Measurements from ENCODE around the gene CTDSPL2. TPM values are rescaled to one million over a fixed set of nuclear protein-coding genes. Genes with fewer than 3 reads are reported as not detected.
"Not testable (repeated sequence)": the region's sequence is repeated elsewhere in the genome, so short reads cannot be mapped to it uniquely, and the experiment has no call there.

The CTDSPL2 gene
- total and polyA plus RNA-seq, 4 donors: 7.8 to 43.9 (median 26.9) TPM

DNA sequence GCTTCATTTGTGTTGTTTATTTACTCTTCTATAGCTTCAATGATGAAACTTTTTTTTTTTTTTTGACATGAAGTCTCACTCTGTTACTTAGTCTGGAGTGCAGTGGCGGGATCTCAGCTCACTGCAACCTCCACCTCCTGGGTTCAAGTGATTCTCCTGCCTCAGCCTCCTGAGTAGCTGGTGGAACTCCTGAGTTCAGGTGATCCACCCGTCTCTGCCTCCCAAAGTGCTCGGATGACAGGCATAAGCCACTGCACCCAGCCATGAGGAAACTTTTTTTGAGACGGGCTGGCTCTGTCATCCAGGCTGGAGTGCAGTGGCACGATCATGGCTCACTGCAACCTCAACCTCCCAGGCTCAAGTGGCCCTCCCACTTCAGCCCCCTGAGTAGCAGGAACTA, 104.8 kb downstream of the CTDSPL2 start:
- DNase-seq; H3K4me1 ChIP-seq (ENCODE audit: control insufficient read depth in 1 of 2, insufficient read depth in 2 of 2, low read length in 2 of 2); H3K9me3 ChIP-seq (ENCODE audit: control insufficient read depth, low read length); H3K27me3 ChIP-seq (ENCODE audit: control insufficient read depth in 1 of 2, insufficient read depth in 2 of 2, low read length in 1 of 2); H3K4me3 ChIP-seq (ENCODE audit: low read length in 2 of 2); H3K36me3 ChIP-seq (ENCODE audit: control insufficient read depth in 1 of 2, insufficient read depth in 2 of 2, low read length in 1 of 2); H3K27ac ChIP-seq (ENCODE audit: low read depth in 1 of 2, low read length in 2 of 2); intact Hi-C loops (cut with DNase I); ATAC-seq (ENCODE audit: low FRiP score): not testable (repeated sequence)
- WGBS, 2 donors: 93 to 97% methylated on average over 5 of the region's 5 CpGs

- Histone ChIP-seq H3K36me3 (ENCODE audit: control insufficient read depth in 1 of 2, insufficient read depth in 2 of 2, low read length in 1 of 2) (no peaks in the 10 kb centered on the region), H3K4me1 (ENCODE audit: control insufficient read depth in 1 of 2, insufficient read depth in 2 of 2, low read length in 2 of 2) (peaks cover 0 to 4% of the 10 kb centered on the region in 2 donors), H3K9me3 (ENCODE audit: control insufficient read depth, low read length) (no peaks in the 10 kb centered on the region), H3K4me3 (ENCODE audit: low read length in 2 of 2) (no peak overlapping the region), H3K27me3 (ENCODE audit: control insufficient read depth in 1 of 2, insufficient read depth in 2 of 2, low read length in 1 of 2) (no peaks in the 10 kb centered on the region), H3K27ac (ENCODE audit: low read depth in 1 of 2, low read length in 2 of 2) (no peak overlapping the region)
- WGBS, 2 donors: 93 to 95% methylated on average over 3 of the region's 3 CpGs
- intact Hi-C loops (cut with DNase I): no loop called here
- DNase-seq: no peak
- no peak for ATAC-seq (ENCODE audit: low FRiP score)
These were observed 105.3 kb downstream of the CTDSPL2 start for GRCh38 chr15:44532689-44533088.

DNA sequence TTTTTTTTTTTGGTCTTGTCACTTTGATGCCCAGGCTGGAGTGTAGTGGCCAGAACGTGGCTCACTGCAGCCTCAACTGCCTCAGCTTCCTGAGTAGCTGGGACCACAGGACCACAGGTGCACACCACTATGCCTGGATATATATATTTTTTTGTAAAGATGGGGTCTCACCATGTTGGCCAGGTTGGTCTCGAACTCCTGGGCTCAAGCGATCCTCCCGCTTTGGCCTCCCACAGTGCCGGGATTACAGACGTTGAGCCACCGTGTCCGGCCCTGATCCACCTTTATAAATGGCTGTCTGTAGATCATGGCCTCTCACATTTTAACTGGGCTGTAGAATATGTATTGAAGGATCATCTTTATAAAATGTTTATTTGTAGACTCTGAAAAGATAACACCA, 107.7 kb downstream of the CTDSPL2 start:
- no peak for ATAC-seq (ENCODE audit: low FRiP score)
- H3K4me1 ChIP-seq (ENCODE audit: control insufficient read depth in 1 of 2, insufficient read depth in 2 of 2, low read length in 2 of 2): peaks cover 0 to 4% of the 10 kb centered on the region in 2 donors
- H3K4me3 ChIP-seq (ENCODE audit: low read length in 2 of 2): no peak overlapping the region
- H3K27me3 ChIP-seq (ENCODE audit: control insufficient read depth in 1 of 2, insufficient read depth in 2 of 2, low read length in 1 of 2): no peaks in the 10 kb centered on the region
- H3K27ac ChIP-seq (ENCODE audit: low read depth in 1 of 2, low read length in 2 of 2): no peak overlapping the region
- no peak for DNase-seq
- no peaks in the 10 kb centered on the region for H3K9me3 ChIP-seq (ENCODE audit: control insufficient read depth, low read length)
- 93 to 94% methylated on average over 8 of the region's 8 CpGs for WGBS, 2 donors
- no peaks in the 10 kb centered on the region for H3K36me3 ChIP-seq (ENCODE audit: control insufficient read depth in 1 of 2, insufficient read depth in 2 of 2, low read length in 1 of 2)
- intact Hi-C loops (cut with DNase I): loop anchor here in 1 of 2 donors (5.0 kb wide), 1 partner anchor 192 kb away; no protein-coding TSS in a partner anchor

DNA sequence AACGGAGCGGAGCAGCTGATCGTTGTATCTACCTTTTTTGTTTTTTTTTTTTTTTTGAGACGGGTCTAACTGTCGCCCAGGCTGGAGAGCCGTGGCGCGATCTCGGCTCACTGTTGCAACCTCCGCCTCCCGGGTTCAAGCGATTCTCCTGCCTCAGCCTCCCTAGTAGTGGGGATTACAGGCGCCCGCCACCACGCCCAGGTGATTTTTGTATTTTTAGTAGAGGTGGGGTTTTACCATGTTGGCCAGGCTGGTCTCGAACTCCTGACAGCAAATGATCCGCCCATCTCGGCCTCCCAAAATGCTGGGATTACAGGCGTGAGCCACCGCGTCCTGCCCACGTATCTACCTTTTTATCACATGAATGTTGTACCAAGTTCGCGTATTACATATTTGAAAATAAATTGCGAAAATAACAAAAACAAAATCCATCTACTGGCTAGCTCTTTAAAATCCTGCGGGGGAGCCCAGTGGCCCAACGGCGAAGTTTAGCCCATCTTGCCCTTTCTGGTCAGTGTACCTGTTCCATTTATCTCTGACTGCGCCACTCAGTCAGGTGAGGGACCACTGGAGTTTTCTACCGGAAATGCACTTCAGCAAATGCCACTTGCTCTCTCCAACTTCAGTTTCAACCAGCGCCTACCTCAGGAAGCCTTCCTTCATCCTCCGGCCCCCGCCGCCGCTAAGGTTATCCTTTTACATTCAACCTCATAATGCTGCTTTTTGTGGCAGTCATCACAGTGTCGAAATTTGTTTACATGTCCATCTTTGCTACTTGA, 108.3 kb downstream of the CTDSPL2 start:
- intact Hi-C loops (cut with DNase I): loop anchor here (2.0 to 5.0 kb wide), 3 partner anchors 109 to 247 kb away; partner anchors contain the start of genes CTDSPL2 (in 1 of the 2) and GOLM2 (in 1 of the 2)

GRCh38 chr15:44536302-44536961, 109.0 kb downstream of the CTDSPL2 start:
- intact Hi-C loops (cut with DNase I): loop anchor here (2.0 to 5.0 kb wide), 3 partner anchors 110 to 248 kb away; partner anchors contain the start of genes CTDSPL2 (in 1 of the 2) and GOLM2 (in 1 of the 2)
- DNase-seq: peak; percentile 92 to 94

More for the DNA sequence above, 108.3 kb downstream of the CTDSPL2 start:
- peaks cover 2 to 4% of the 10 kb centered on the region in 2 donors for H3K4me1 ChIP-seq (ENCODE audit: control insufficient read depth in 1 of 2, insufficient read depth in 2 of 2, low read length in 2 of 2)
- no peaks in the 10 kb centered on the region for H3K36me3 ChIP-seq (ENCODE audit: control insufficient read depth in 1 of 2, insufficient read depth in 2 of 2, low read length in 1 of 2)
- H3K9me3 ChIP-seq (ENCODE audit: control insufficient read depth, low read length): no peaks in the 10 kb centered on the region
- H3K27ac ChIP-seq (ENCODE audit: low read depth in 1 of 2, low read length in 2 of 2): peak overlapping the region; percentile 65 to 93
- WGBS, 2 donors: 57 to 58% methylated on average over 36 of the region's 36 CpGs
- ATAC-seq (ENCODE audit: low FRiP score): no peak
- peak overlapping the region; percentile 61 to 76 for H3K4me3 ChIP-seq (ENCODE audit: low read length in 2 of 2)
- DNase-seq: no peak
- H3K27me3 ChIP-seq (ENCODE audit: control insufficient read depth in 1 of 2, insufficient read depth in 2 of 2, low read length in 1 of 2): no peaks in the 10 kb centered on the region

GRCh38 chr15:44536962-44537734, 109.7 kb downstream of the CTDSPL2 start, which contains the start of gene EIF3J:
Gene EIF3J, plus strand, starts transcription at chr15:44537147. Its CDS starts 48 bp downstream, at chr15:44537195.
- Histone ChIP-seq H3K9me3 (ENCODE audit: control insufficient read depth, low read length) (no peaks in the 10 kb centered on the region), H3K4me3 (ENCODE audit: low read length in 2 of 2) (peak within 1 kb of the TSS; percentile 76 to 77), H3K4me1 (ENCODE audit: control insufficient read depth in 1 of 2, insufficient read depth in 2 of 2, low read length in 2 of 2) (peaks cover 2 to 11% of the 10 kb centered on the region in 2 donors), H3K27ac (ENCODE audit: low read depth in 1 of 2, low read length in 2 of 2) (peak within 1 kb of the TSS; percentile 91 to 93), H3K27me3 (ENCODE audit: control insufficient read depth in 1 of 2, insufficient read depth in 2 of 2, low read length in 1 of 2) (no peaks in the 10 kb centered on the region), H3K36me3 (ENCODE audit: control insufficient read depth in 1 of 2, insufficient read depth in 2 of 2, low read length in 1 of 2) (no peaks in the 10 kb centered on the region)
- intact Hi-C loops (cut with DNase I): loop anchor here (2.0 to 5.0 kb wide), 3 partner anchors 110 to 248 kb away; partner anchors contain the start of genes CTDSPL2 (in 1 of the 2) and GOLM2 (in 1 of the 2)
- WGBS, 2 donors: 0% methylated on average over 86 to 97 of the region's 97 CpGs
- DNase-seq (peak; percentile 98), ATAC-seq (ENCODE audit: low FRiP score) (peak; percentile 98)

More at GRCh38 chr15:44536302-44536961, 109.0 kb downstream of the CTDSPL2 start:
- H3K4me1 ChIP-seq (ENCODE audit: control insufficient read depth in 1 of 2, insufficient read depth in 2 of 2, low read length in 2 of 2): peaks cover 2 to 9% of the 10 kb centered on the region in 2 donors
- no peaks in the 10 kb centered on the region for H3K36me3 ChIP-seq (ENCODE audit: control insufficient read depth in 1 of 2, insufficient read depth in 2 of 2, low read length in 1 of 2)
- peak; percentile 93 for ATAC-seq (ENCODE audit: low FRiP score)
- H3K4me3 ChIP-seq (ENCODE audit: low read length in 2 of 2): peak overlapping the region; percentile 61 to 76
- no peaks in the 10 kb centered on the region for H3K27me3 ChIP-seq (ENCODE audit: control insufficient read depth in 1 of 2, insufficient read depth in 2 of 2, low read length in 1 of 2)
- H3K27ac ChIP-seq (ENCODE audit: low read depth in 1 of 2, low read length in 2 of 2): peak overlapping the region; percentile 65 to 93
- H3K9me3 ChIP-seq (ENCODE audit: control insufficient read depth, low read length): no peaks in the 10 kb centered on the region
- WGBS, 2 donors: 0 to 1% methylated on average over 35 to 46 of the region's 47 CpGs

GRCh38 chr15:44537735-44538240, 110.4 kb downstream of the CTDSPL2 start:
- no peaks in the 10 kb centered on the region for H3K36me3 ChIP-seq (ENCODE audit: control insufficient read depth in 1 of 2, insufficient read depth in 2 of 2, low read length in 1 of 2)
- peaks cover 2 to 11% of the 10 kb centered on the region in 2 donors for H3K4me1 ChIP-seq (ENCODE audit: control insufficient read depth in 1 of 2, insufficient read depth in 2 of 2, low read length in 2 of 2)
- H3K9me3 ChIP-seq (ENCODE audit: control insufficient read depth, low read length): no peaks in the 10 kb centered on the region
- ATAC-seq (ENCODE audit: low FRiP score) (no peak), DNase-seq (no peak)
- H3K27me3 ChIP-seq (ENCODE audit: control insufficient read depth in 1 of 2, insufficient read depth in 2 of 2, low read length in 1 of 2): no peaks in the 10 kb centered on the region
- 11 to 12% methylated on average over 13 of the region's 13 CpGs for WGBS, 2 donors
- peak overlapping the region; percentile 89 to 91 for H3K27ac ChIP-seq (ENCODE audit: low read depth in 1 of 2, low read length in 2 of 2)
- peak overlapping the region; percentile 69 to 77 for H3K4me3 ChIP-seq (ENCODE audit: low read length in 2 of 2)
- intact Hi-C loops (cut with DNase I): loop anchor here (2.0 to 5.0 kb wide), 3 partner anchors 111 to 249 kb away; partner anchors contain the start of genes CTDSPL2 (in 1 of the 2) and GOLM2 (in 1 of the 2)
